ENCODE results near the gene AK8.

The AK8 gene

GRCh38 chr9:132740526-132741309 is 137.4 kb downstream of the AK8 start:
- POLR2A ChIA-PET (ENCODE audit: low non-redundant PET) = no interaction called here
- CTCF ChIA-PET = no interaction called here
- TF ChIP-seq CTCF (conservative IDR thresholded peaks at IDR 0.05; ENCODE audit: low read depth) = no peak
- no peak overlapping the region for H3K27ac ChIP-seq
- DNase-seq (ENCODE audit: low spot score) = no peak

GRCh38 chr9:132739710-132740310 is 138.3 kb downstream of the AK8 start:
- CTCF ChIA-PET = interaction anchor here (0.6 to 1.5 kb wide), 2 partner anchors 22 to 60 kb away, joined by 4 read pairs; no protein-coding TSS in a partner anchor
- no peak overlapping the region for H3K27ac ChIP-seq
- DNase-seq (ENCODE audit: low spot score) = no peak
- TF ChIP-seq CTCF (conservative IDR thresholded peaks at IDR 0.05; ENCODE audit: low read depth) = no peak
- POLR2A ChIA-PET (ENCODE audit: low non-redundant PET) = no interaction called here

GRCh38 chr9:132733260-132733815 is 144.7 kb downstream of the AK8 start:
- no peak for DNase-seq (ENCODE audit: low spot score)
- TF ChIP-seq CTCF (conservative IDR thresholded peaks at IDR 0.05; ENCODE audit: low read depth) = no peak
- CTCF ChIA-PET = no interaction called here
- POLR2A ChIA-PET (ENCODE audit: low non-redundant PET) = no interaction called here
- no peak overlapping the region for H3K27ac ChIP-seq

GRCh38 chr9:132732326-132733259 is 145.5 kb downstream of the AK8 start:
- no peak for DNase-seq (ENCODE audit: low spot score)
- POLR2A ChIA-PET (ENCODE audit: low non-redundant PET) = no interaction called here
- H3K27ac ChIP-seq = no peak overlapping the region
- TF ChIP-seq CTCF (conservative IDR thresholded peaks at IDR 0.05; ENCODE audit: low read depth) = no peak
- CTCF ChIA-PET = interaction anchor here (0.6 kb wide), 1 partner anchor 210 kb away, joined by 5 read pairs; no protein-coding TSS in a partner anchor

- no peak overlapping the region for H3K27ac ChIP-seq
- no peak for DNase-seq (ENCODE audit: low spot score)
- ChIA-PET CTCF (interaction anchor here (0.6 to 0.7 kb wide), 3 partner anchors 144 to 1828 kb away, joined by 3 to 4 read pairs (median 3); no protein-coding TSS in a partner anchor), POLR2A (ENCODE audit: low non-redundant PET) (no interaction called here)
- no peak for TF ChIP-seq CTCF (conservative IDR thresholded peaks at IDR 0.05; ENCODE audit: low read depth)
These were observed 146.9 kb downstream of the AK8 start for GRCh38 chr9:132731230-132731629.

Measured in RWPE1 (cell line).